Measurements from ENCODE around the gene RSBN1L.

DNA sequence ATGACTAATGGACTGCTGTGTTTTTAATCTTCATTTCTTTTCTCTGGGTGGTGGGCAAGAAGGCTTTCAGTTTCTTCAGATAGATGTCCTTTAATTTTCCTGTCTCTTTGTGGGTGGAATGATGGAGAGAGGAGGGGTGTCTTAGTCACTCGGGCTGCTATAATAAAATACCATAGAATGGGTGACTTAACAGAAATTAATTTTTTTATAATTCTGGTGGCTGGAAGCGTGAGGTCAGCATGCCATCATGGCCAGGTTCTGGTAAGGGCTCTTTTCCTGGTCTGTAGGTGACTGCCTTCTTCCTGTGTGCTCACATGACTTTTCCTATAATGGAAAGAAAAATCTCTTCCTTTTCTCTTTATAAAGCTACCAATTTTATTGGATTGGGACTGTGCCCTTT lies 6.3 kb downstream of the RSBN1L start:
- TF ChIP-seq POLR2A (IDR thresholded peaks at IDR 0.05; ENCODE audit: extremely low read depth, insufficient read length) (no peak), MYC (IDR thresholded peaks at IDR 0.05; ENCODE audit: low read depth, low read length) (no peak)
- TF ChIP-seq, protein P1, sequence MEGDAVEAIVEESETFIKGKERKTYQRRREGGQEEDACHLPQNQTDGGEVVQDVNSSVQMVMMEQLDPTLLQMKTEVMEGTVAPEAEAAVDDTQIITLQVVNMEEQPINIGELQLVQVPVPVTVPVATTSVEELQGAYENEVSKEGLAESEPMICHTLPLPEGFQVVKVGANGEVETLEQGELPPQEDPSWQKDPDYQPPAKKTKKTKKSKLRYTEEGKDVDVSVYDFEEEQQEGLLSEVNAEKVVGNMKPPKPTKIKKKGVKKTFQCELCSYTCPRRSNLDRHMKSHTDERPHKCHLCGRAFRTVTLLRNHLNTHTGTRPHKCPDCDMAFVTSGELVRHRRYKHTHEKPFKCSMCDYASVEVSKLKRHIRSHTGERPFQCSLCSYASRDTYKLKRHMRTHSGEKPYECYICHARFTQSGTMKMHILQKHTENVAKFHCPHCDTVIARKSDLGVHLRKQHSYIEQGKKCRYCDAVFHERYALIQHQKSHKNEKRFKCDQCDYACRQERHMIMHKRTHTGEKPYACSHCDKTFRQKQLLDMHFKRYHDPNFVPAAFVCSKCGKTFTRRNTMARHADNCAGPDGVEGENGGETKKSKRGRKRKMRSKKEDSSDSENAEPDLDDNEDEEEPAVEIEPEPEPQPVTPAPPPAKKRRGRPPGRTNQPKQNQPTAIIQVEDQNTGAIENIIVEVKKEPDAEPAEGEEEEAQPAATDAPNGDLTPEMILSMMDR (IDR thresholded peaks at IDR 0.05; ENCODE audit: low read depth, low read length) = no peak
- TF ChIP-seq, protein P2, sequence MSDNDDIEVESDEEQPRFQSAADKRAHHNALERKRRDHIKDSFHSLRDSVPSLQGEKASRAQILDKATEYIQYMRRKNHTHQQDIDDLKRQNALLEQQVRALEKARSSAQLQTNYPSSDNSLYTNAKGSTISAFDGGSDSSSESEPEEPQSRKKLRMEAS (IDR thresholded peaks at IDR 0.05; ENCODE audit: low read depth, low read length) = no peak
